MCF 10A (cell line): ENCODE results near the gene ERMP1. TPM values are rescaled to one million over a fixed set of nuclear protein-coding genes. Genes with fewer than 3 reads are reported as not detected.

Experiments used
- BruUV-seq: library from RNA; stranded (reverse); fragments of 400-500 nt; replicated peaks from 2 replicates; lab custom pipeline; 2021; lab: Mats Ljungman, UMichigan
- CTCF ChIA-PET: fragments of 300-600 bp; sonication (Branson Sonifier 250); formaldehyde crosslinking; extraction: SDS; loops from one replicate; lab custom pipeline; 2021; ENCODE audit warnings: antibody characterized with exemption, inconsistent platforms; lab: Yijun Ruan, JAX
- POLR2A ChIA-PET: fragments of 300-600, 350-650 bp; sonication (Branson Sonifier 250); formaldehyde crosslinking; extraction: SDS; loops from one replicate; lab custom pipeline; 2020; ENCODE audit warnings: antibody characterized with exemption, inconsistent platforms; lab: Yijun Ruan, JAX
- DNase-seq: peaks from one replicate; pipeline ENCODE4 v3.0.0-alpha.2; 2018; ENCODE audit not compliant: unreplicated experiment
- H3K27ac Mint-ChIP-seq: one replicate; pipeline ENCODE4 v1.8.0; 2022; ENCODE audit warnings: mild to moderate bottlenecking, low read depth, mixed read lengths; ENCODE audit not compliant: unreplicated experiment
- H3K27me3 Mint-ChIP-seq: one replicate; pipeline ENCODE4 v1.8.0; 2022; ENCODE audit warnings: mixed read lengths; ENCODE audit not compliant: insufficient read depth, unreplicated experiment
- H3K36me3 Mint-ChIP-seq: one replicate; pipeline ENCODE4 v1.8.0; 2022; ENCODE audit warnings: mild to moderate bottlenecking, moderate library complexity, mixed read lengths; ENCODE audit not compliant: insufficient read depth, unreplicated experiment
- H3K4me1 Mint-ChIP-seq: one replicate; pipeline ENCODE4 v1.8.0; 2022; ENCODE audit warnings: mixed read lengths; ENCODE audit not compliant: insufficient read depth, unreplicated experiment
- H3K4me3 Mint-ChIP-seq: one replicate; pipeline ENCODE4 v1.8.0; 2022; ENCODE audit warnings: mild to moderate bottlenecking, moderate library complexity, mixed read lengths; ENCODE audit not compliant: unreplicated experiment
- H3K9me3 Mint-ChIP-seq: one replicate; pipeline ENCODE4 v1.8.0; 2022; ENCODE audit warnings: mixed read lengths; ENCODE audit not compliant: unreplicated experiment
- CTCF ChIP-seq: fragments of 200-600 bp; IDR thresholded peaks from one replicate; pipeline ENCODE4 v1.8.0; 2022; ENCODE audit warnings: antibody characterized with exemption, mild to moderate bottlenecking; ENCODE audit not compliant: unreplicated experiment
- intact Hi-C: fragments of 100-400 bp; cut with micrococcal nuclease; formaldehyde crosslinking; loops from 2 replicates; pipeline ENCODE4 v1.14.1; 2022
- total RNA-seq: library from RNA; stranded (reverse); gene quantifications from 2 replicates; pipeline ENCODE4 v1.2.3, GENCODE V29; 2022

The ERMP1 gene
- total RNA-seq, 1 experiment from 2014 or later, result 17.2 TPM

DNA sequence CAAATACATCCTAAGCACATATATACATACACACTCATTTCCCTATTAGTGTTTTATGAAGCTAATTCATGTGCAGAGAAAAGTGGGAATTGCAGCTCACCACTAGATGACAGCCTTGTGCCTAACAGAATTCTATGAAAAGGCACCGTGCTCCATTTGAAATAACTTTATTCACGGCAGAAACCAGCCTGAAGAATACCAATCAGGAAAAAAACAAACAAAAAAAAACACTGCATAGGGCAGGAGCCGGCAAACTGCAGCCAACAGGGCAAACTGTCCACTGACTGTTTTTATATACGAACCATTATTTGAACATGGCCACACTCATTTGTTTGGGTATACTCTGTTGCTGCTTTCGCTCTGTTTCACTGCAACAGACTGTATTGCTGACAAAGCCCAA is 33.6 kb downstream of the ERMP1 start:
- ChIA-PET CTCF (interaction anchor here (0.5 to 3.6 kb wide), 26 partner anchors 9 to 1398 kb away, joined by 3 to 33 read pairs (median 4); partner anchors contain the start of gene ERMP1), POLR2A (interaction anchor here (0.7 to 1.5 kb wide), 5 partner anchors 9 to 255 kb away, joined by 3 to 6 read pairs (median 3); partner anchors contain the start of gene ERMP1)
- DNase-seq, result peak; percentile 55
- TF ChIP-seq CTCF, result peak; percentile 70
- Mint-ChIP-seq H3K27me3 (no peaks in the 10 kb centered on the region), H3K4me3 (no peak overlapping the region), H3K9me3 (no peaks in the 10 kb centered on the region), H3K36me3 (no peaks in the 10 kb centered on the region), H3K4me1 (peaks cover 6% of the 10 kb centered on the region), H3K27ac (no peak overlapping the region)
- BruUV-seq, result no TSS peak
- intact Hi-C loops, result loop anchor here (1.0 to 2.0 kb wide), 6 partner anchors 34 to 507 kb away; partner anchors contain the start of gene ERMP1

- CTCF ChIA-PET, result interaction anchor here (0.5 to 3.6 kb wide), 26 partner anchors 9 to 541 kb away, joined by 3 to 33 read pairs (median 4); partner anchors contain the start of gene ERMP1
- TF ChIP-seq CTCF, result no peak
Measured at GRCh38 chr9:5798581-5798980, 34.3 kb downstream of the ERMP1 start.

GRCh38 chr9:5796298-5796697 is 36.6 kb downstream of the ERMP1 start:
- no peak for DNase-seq
- intact Hi-C loops, result no loop called here
- Mint-ChIP-seq H3K36me3 (peaks cover 7% of the 10 kb centered on the region), H3K4me3 (no peak overlapping the region), H3K27ac (peak overlapping the region; percentile 5), H3K27me3 (no peaks in the 10 kb centered on the region), H3K4me1 (peaks cover 6% of the 10 kb centered on the region), H3K9me3 (no peaks in the 10 kb centered on the region)
- TF ChIP-seq CTCF, result no peak
- BruUV-seq, result no TSS peak
- ChIA-PET CTCF (interaction anchor here (0.6 to 3.6 kb wide), 5 partner anchors 32 to 1782 kb away, joined by 3 to 33 read pairs (median 6); partner anchors contain the start of gene ERMP1), POLR2A (interaction anchor here (0.6 kb wide), 1 partner anchor 41 kb away, joined by 4 read pairs; no protein-coding TSS in a partner anchor)

More at GRCh38 chr9:5798581-5798980, 34.3 kb downstream of the ERMP1 start:
- Mint-ChIP-seq H3K9me3 (no peaks in the 10 kb centered on the region), H3K36me3 (no peaks in the 10 kb centered on the region), H3K4me3 (no peak overlapping the region), H3K4me1 (peaks cover 6% of the 10 kb centered on the region), H3K27ac (no peak overlapping the region), H3K27me3 (no peaks in the 10 kb centered on the region)
- DNase-seq, result no peak
- POLR2A ChIA-PET, result interaction anchor here (0.7 to 1.5 kb wide), 5 partner anchors 9 to 557 kb away, joined by 3 to 6 read pairs (median 4); partner anchors contain the start of gene ERMP1
- BruUV-seq, result no TSS peak
- intact Hi-C loops, result loop anchor here (2.0 kb wide), 2 partner anchors 308 to 508 kb away; no protein-coding TSS in a partner anchor

DNA sequence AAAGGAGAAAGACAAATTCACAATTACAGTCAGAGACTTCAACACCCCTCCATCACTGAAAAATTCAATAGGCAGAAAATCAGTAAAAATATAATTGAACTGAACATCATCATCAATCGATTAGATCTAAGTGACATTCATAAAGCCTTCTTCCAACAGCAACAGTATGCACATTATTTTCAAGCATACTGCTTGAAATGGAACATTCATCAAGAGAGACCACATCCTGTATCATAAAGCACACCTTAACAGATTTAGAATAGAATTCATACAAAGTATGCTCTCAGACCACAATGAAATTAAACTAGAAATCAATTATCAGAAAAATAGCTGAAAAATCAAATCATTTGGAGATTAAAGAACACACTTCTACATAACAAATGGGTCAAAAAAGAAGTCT is 39.1 kb downstream of the ERMP1 start:
- peaks cover 15% of the 10 kb centered on the region for H3K36me3 Mint-ChIP-seq
- H3K4me3 Mint-ChIP-seq, result no peak overlapping the region
- DNase-seq, result no peak
- no peaks in the 10 kb centered on the region for H3K9me3 Mint-ChIP-seq
- POLR2A ChIA-PET, result interaction anchor here (1.2 kb wide), 1 partner anchor 15 kb away, joined by 4 read pairs; no protein-coding TSS in a partner anchor
- no peaks in the 10 kb centered on the region for H3K27me3 Mint-ChIP-seq
- H3K27ac Mint-ChIP-seq, result no peak overlapping the region
- TF ChIP-seq CTCF, result no peak
- H3K4me1 Mint-ChIP-seq, result peaks cover 6% of the 10 kb centered on the region
- no TSS peak for BruUV-seq
- CTCF ChIA-PET, result interaction anchor here (0.6 to 2.0 kb wide), 3 partner anchors 39 to 512 kb away, joined by 5 to 6 read pairs (median 5); partner anchors contain the start of gene ERMP1
- intact Hi-C loops, result no loop called here
